Fibroblast of mammary gland (primary cell): Measurements from ENCODE around the gene PREX1.
"Not testable (repeated sequence)": the region's sequence is repeated elsewhere in the genome, so short reads cannot be mapped to it uniquely, and the experiment has no call there.

ENCODE experiments used
- DNase-seq: peaks from one replicate; pipeline ENCODE4 v3.0.0-alpha.2; 2010; ENCODE audit warnings: low read depth
- H3K4me3 ChIP-seq: 2 replicates; pipeline ENCODE4 v1.5.1; 2011; ENCODE audit warnings: low read depth, mild to moderate bottlenecking, low read length, moderate library complexity; ENCODE audit not compliant: control insufficient read depth
- CTCF ChIP-seq: conservative IDR thresholded peaks from 2 replicates; pipeline ENCODE4 v1.5.1; 2011; ENCODE audit warnings: low read depth, low read length, inconsistent platforms; ENCODE audit not compliant: control insufficient read depth, insufficient read depth

PREX1 gene

GRCh38 chr20:48761023-48761785 lies 66.6 kb downstream of the PREX1 start:
- no peak for TF ChIP-seq CTCF
- no peak for DNase-seq
- no peak overlapping the region for H3K4me3 ChIP-seq

- DNase-seq = peak; percentile 31
- no peak for TF ChIP-seq CTCF
- H3K4me3 ChIP-seq = no peak overlapping the region
Observed at GRCh38 chr20:48760403-48760983, 67.3 kb downstream of the PREX1 start.

- DNase-seq = no peak
- H3K4me3 ChIP-seq = no peak overlapping the region
- TF ChIP-seq CTCF = no peak
Observed at GRCh38 chr20:48759631-48760245, 68.1 kb downstream of the PREX1 start.

- H3K4me3 ChIP-seq = no peak overlapping the region
- DNase-seq = no peak
- TF ChIP-seq CTCF = no peak
Observed at GRCh38 chr20:48758206-48758820, 69.5 kb downstream of the PREX1 start.

GRCh38 chr20:48756774-48757173 lies 71.0 kb downstream of the PREX1 start:
- DNase-seq, H3K4me3 ChIP-seq: not testable (repeated sequence)

GRCh38 chr20:48754292-48754691 lies 73.5 kb downstream of the PREX1 start:
- H3K4me3 ChIP-seq = no peak overlapping the region
- no peak for TF ChIP-seq CTCF
- no peak for DNase-seq

- no peak for DNase-seq
- no peak for TF ChIP-seq CTCF
- H3K4me3 ChIP-seq = no peak overlapping the region
Observed at GRCh38 chr20:48752963-48753362, 74.8 kb downstream of the PREX1 start.
